Medulla oblongata (tissue), 1 donor: ENCODE results near the gene ARHGAP15.

ENCODE experiments used
- DNase-seq: peaks from one replicate; pipeline ENCODE4 v3.0.0-alpha.2; 2015; ENCODE audit errors: extremely low spot score

Gene ARHGAP15

DNA sequence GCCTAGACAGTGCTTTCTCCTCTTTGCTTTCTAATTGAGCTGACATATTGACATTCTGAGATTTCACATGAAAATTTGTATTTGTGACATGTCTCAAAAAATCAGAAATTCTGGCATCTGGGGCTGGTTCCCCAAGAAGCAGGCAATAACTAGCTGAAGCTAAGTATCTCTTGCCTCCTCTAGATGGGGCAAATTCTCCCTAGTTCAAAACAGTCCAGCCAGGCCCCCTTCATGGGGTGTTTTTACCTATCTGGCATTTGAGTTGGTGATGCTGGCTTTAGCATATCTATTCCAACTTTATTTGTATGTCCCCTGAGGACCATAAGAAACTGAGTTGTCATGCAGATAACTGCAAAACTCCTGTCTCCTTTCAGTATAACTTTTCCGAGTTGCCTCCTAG is 39.9 kb downstream of the ARHGAP15 start:
- no peak for DNase-seq

DNA sequence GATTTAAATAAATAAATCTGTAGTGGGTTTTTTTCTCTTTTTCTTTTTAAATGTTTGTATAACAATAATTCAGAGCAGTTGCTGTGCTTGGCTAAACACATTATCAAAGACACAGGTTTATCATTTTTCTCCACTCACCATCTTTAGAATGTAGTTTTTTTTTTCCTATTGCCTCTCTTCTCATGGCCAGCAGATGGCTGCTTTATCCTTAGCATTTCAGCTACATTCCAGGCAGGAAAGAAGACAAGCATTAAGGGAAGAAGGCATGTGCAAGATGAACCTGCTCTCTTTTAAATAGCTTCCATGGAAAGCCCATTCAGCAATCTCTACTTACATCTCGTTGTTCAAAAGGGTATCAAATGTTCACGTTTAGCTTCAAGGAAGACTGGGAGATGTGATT is 42.6 kb downstream of the ARHGAP15 start:
- no peak for DNase-seq

DNA sequence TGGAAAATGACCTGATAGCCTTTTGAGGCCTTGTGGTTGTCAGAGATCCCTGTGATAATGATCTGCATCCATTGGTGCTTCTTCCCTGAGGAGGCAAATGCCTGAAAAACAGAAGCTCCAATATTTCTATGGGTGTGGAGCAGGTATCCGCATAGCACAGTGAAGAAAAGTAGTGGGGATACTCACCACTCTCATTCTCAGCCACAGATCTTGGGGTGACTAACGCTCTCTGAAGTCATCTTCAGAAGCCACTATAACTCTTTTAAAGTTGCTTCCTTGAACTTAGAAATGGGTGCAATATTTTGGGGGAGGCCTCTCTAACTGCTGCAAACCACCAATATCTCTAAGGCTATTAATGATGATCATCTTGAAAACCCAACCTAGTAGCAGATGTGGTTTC is 46.2 kb downstream of the ARHGAP15 start:
- DNase-seq: no peak

DNA sequence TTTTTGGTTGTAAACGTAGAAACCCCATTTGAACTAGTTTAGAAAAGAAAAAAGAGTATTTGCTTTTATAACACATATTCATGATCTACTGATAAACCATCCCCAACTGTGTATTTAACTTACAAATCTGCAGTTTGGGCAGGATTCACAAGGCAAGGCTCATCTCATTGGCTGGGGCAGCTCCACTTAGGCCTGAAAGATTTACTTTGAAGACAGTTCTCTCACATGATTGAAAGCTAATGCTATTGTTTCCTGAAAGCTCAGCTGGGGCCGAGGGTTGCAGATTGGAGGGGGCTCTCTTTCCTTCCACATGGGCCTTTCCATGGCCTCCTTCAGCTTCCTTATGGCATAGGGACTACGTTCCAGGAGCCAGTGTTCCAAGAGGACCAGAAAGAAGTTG is 47.4 kb downstream of the ARHGAP15 start:
- DNase-seq: no peak

DNA sequence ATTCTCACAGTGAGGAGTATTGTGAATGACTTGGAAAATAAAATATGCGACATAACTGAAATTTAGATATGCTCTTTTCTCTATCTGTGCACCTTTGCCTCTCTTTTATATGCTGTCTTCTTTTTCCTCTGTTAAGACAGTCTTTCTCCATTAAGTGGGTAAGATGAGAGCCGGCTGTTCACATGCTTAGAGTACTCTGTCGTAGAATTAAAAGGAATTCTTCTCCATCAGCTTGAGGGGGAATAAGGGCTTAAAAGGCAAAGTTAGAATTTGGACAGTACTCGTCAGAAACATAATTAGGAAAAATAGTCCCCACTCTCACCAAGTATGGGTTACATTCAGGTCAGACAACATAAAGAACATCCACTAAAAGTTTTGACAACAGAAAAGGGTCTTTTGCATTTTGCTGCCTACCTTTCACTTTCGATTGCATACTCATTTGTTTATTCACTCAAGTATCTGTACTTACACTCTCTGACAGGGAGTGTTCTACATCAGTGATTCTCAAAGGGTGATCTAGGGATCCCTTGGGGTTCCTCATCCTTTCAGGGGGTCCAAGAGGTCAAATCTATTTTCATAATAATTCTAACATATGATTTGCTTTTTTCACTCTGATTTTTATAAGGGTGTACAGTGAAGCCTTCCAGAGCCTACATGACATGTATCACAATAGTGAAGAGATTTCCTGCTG is 48.0 kb downstream of the ARHGAP15 start:
- no peak for DNase-seq

DNA sequence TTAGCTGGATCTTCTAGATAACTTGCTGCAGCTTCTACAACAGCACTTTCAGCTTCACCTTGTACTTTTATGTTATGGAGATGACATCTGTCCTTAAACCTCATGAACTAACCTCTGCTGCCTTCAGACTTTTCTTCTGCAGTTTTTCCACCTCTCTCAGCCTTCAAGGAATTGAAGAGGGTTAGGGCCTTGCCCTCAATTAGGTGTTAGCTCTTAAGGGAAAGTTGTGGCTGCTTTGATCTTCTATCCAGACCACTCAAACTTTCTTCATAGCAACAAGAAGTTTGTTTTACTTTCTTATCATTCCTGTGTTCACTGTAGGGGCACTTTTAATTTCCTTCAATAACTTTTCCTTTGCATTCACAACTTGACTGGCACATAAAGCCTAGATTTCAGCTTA is 52.3 kb downstream of the ARHGAP15 start:
- no peak for DNase-seq

DNA sequence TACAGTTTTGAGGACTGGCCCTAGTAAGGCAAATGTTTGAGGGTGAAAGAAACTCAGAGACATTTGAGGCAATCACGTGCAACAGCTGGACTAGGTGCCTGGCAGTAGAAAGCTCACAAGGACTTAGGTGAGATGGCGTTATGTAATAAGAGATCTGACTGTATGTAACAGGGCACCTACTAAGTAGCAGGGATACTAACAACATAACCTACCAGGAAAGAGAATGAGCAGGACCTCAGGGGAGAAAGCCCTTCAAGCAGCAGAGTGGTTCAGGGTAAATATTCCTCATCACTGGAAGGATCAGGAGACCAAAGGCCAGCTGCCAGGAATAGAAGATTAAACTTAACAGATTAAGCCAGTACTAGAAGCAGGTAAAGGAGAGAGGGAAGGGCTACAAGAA is 53.4 kb downstream of the ARHGAP15 start:
- no peak for DNase-seq

DNA sequence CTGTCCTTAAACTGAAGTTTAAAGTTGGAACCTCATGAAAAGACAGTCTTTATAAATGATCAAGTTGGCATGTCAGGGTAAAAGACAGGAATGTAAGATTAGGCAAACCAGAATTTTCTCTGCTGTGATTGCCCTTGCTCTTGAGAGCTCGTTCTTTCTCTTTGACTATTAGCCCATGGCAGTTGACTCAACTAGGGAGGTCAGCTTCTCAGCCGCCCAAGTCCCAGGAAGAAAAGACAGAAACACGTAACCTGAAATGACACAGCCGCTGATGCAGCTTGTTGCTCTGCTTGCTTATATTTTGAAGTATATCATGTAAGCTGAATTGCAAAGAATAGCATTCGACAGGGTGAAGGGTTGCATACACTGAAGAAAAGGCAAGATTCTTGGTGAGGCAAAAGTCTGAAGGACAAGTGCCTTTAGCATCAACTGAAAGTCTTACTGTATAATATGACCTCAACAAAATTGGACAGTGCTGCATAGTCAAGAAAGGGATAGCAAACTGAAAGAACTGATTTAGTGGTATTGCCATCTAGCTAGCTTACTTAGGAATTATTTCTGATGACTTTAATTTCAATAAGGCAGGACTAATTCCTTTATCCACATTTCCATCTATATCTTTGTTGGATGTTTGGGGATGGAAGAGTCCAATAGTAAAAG is 54.7 kb downstream of the ARHGAP15 start:
- no peak for DNase-seq

DNA sequence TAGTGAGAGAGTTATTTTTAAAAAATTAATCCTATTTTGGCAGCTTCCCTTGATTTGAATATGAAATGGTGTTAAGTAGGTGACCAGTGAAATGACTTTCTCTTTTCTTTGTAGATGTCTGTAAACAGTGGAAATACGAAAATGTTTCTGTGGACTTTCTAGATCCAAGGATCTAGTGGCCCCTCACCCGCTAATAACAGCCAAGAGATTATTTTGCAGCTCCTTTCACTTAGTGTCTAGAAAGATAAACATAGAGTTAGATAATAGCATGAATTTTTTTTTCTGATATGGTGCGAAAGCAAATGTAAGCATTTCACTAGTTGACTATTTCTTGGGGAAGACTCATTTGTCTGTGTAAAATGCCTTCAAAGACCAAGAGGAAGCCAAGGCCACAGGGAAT is 57.7 kb downstream of the ARHGAP15 start:
- DNase-seq: no peak

DNA sequence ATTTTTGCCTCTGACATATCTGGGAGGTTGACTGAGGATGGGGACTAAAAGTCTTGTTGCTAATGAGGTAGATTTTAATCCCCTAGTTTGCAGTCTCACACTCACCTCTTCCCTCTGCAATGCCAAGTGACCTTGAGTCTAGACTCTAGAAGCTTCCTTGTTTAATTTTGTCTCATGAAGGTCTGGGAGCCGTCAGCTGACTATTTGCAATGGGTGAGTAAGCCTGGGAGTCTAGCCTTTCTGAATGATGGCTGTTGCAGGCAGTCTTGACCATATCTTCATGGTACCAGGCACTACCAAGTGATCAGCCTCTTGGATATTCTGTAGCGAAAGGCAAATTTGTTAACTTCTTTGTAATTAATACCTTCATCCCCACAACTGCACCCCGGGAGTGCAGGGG is 61.2 kb downstream of the ARHGAP15 start:
- DNase-seq: no peak

DNA sequence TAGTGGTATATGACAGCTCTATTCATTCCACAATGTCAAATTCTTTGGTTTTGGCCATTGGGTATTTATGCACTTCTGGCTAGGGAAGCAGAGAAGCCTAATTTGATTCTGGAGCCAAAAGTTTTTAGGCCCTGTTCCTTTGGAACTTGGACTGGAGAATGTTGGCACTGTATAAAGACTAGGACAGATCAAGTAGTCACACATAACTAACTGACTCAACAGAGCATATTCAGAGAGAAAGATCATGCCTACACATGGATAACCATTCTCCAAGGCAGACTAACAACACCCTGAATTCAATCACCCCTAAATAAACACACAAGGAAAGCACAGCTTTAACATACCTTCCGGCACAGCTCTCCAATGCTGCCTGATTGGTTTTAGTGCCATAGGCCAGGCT is 62.9 kb downstream of the ARHGAP15 start:
- peak; percentile 16 for DNase-seq

DNA sequence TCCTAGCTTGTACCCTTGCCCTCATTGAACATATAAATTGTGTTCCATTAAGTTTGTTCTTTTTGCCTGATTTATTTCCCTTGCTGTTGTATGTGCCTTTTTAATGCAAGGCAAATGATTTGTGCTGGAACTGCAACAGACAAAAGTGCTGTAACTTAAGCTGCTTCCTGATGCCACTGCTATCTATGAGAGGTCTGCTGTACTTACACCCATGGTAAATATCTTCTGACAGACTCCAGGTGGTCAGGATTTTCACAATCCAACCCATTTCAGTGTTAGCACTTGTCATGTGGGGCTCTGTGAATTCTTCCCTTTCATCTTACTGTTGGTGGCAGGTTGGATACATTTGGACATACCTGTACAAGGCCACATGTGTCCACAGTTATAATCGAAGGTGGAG is 63.5 kb downstream of the ARHGAP15 start:
- DNase-seq: no peak

DNA sequence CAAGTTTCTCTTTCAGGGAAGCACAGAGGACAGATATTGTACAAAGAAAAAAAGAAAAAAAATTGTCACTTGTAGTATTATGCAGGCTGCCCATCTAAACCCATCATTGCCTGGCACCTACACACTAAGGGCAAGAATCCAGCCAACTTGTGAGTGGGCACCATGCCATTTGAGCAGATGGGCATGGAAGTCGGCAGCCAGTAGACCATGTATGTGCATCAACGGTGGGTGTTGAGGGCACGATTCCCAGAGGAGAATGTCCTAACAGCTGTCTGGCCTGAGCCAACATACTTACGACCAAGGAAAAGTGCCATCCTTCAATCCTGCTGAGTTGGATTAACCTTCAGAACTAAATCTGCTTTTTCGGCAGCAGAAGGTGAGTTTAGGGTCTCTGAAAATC is 63.9 kb downstream of the ARHGAP15 start:
- DNase-seq: no peak

DNA sequence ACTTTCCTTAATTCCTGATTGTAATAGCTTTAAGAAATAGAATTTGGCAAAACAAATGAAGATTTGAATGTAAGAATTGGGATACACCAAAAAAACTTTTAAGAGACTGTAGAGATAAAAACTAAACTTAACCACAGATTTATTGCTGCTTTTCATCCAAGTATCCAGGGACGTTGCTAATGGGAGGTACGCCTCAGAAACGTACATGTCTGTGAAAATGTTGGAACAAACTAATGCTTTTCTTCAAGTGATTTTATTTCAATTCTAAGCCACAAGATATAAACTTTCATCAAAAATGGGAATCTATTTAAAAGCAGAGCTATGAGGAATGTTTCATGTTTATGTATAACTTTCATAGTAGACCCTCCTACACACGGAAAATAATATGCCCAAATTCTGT is 66.3 kb downstream of the ARHGAP15 start:
- DNase-seq: no peak

DNA sequence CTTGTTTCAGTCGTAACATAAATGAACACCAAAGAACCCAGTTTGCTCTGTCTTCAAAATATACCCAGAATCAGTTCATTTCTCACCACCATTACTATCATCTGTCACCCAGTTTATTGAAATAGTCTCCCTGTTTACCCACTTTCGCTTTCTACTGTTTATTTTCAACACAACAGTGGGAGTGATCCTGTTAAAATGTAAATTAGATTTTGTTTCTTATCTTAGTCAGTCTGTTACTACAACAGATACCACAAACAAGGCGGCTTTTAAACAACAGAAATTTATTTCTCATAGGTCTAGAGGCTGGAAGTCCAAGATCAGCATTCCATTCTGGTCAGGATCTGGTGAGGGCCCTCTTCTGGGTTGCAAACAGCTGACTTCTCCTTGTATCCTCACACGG is 74.8 kb downstream of the ARHGAP15 start:
- DNase-seq: no peak

DNA sequence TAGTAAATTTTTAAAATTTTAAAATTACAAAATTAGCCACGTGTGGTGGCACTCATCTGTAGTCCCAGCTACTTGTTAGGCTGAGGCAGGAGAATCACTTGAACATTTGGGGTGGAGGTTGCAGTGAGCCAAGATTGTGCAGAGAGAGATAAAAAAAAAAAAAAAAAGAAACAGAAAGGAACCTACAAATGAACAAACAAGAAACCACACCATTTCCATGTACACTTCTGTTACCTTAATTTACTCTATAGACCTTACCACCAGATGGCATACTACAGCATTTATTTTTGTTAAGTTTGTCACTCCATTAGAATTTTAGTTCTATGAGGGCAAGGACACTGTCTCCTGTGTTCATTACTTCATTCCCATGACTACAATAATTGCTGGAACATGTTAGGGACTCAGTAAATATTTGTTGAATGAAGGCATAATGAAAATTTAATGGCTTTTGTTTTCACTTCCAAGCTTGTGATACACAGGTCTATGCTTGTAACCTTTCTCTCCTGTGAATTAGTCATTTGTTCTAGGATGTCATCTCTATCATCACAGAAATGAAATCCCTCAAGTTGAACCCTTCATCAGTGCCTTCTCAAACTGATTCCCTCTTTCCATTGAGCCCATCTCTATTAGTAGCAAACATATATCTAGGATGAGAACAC is 76.0 kb downstream of the ARHGAP15 start:
- peak; percentile 6 for DNase-seq

DNA sequence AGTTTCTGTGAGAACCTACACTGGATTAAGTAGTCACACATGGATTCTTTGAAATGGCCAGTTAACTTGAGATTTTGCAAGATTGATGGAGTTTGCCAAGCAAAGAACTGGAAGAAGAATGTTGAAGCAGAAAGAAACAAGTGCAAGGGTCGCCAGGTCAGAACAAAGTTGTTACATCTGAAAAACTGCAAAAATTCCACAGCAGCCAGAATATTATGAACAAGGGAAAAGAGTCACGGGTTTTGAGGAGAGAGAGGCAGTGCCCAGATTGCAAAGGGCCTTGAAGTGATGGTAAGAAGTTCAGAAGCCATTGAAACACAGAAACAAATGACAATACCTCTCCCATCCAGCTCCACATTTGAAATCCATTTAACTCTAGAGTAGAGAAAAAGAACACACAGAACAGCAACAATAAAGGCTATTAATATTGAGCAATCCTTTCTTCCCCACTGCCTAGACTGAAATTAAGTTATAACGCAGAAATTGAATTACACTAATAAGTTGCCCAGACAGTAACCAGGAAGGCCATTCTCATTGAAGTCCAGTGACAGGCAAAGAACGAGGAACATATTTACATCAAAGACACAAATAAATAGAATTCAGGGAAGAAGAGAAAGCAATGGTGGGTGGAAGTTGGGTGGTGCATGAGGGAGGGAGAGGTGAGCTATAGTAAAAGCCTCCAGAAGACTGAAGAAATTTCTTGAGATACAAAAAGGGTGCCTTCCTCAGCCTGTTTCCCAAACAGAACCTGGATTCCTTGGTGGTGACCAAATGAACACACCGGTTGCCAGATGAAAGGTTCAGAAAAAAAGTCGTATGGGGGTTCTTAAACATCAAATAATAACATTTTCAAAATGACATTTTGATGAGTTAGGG is 80.6 kb downstream of the ARHGAP15 start:
- peak; percentile 6 for DNase-seq

DNA sequence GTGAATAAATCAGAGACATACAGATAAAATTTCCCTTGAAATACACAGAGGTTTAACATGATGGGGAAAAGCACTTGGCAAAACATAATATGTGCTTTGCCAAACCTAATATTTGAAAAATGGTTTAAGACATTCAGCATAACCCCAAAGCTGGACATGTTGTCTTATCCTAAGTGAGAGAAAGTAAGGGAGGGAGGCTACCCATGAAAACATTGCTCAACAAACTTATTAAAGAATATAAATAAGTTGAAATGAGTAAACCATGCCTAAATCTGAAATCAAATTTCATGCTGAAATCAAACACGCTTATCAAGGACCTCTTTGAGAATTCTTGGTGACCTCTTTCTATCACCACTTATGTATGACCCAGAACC is 81.2 kb downstream of the ARHGAP15 start:
- DNase-seq: no peak

DNA sequence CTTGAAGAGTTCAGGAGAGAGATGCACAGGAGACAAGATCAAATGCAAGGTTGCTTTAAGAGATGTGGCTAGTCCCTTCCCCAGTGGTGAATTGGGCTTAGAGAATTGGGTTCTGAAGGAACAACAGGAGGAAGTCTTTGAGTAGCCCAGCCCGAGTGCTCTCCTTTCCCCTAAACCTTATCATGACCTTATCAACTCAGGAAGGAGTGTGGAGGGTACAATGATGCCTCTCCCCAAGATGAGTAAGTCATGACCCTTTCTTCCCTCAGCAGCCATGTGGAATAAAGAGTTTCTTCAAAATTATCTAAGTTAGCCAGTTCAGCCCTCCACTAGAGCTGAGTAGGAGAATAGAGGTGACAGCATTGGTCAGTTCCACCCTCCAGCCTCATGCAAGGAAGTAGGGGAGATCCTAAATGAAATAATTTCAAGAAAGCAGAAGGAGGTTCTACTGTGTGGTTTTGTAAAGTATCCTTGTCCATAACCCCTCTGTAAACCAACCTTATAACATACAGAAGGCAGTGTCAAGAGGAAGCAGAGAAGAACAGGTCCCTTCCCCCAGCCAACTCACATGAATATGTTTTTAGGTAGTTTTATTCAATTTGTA is 88.4 kb downstream of the ARHGAP15 start:
- no peak for DNase-seq

DNA sequence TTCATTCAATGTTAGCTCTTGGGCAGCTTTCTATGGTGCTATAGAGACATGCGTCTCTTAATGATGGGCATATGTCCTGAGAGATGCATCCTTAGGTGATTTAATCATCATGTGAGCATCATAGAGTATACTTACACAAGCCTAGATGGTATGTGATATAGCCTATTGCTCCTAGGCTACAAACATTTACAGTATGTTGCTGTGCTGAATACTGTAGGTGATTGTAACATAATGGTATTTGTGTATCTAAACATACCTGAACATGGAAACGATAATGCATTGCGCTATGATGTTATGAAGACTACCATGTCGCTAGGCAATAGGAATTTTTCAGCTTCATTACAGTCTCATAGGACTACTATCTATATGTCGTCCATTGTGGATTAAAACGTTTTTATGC is 89.4 kb downstream of the ARHGAP15 start:
- DNase-seq: no peak

DNA sequence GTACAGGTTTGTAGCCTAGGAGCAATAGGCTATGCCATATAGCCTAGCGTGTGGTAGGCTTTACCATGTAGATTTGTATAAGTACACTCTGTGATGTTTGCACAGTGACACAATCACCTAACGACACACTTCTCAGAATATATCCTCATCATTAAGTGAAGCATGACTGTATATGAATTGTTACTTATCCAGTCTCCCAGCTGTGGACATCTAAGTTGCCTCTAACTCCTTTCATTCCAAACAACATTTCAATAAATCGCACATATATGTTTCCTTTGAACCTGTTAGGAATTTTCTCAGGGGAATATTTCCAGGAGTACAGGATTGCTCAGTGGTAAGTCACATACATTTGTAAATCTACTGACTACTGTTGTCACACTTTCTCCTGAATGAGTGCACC is 90.0 kb downstream of the ARHGAP15 start:
- DNase-seq: no peak

DNA sequence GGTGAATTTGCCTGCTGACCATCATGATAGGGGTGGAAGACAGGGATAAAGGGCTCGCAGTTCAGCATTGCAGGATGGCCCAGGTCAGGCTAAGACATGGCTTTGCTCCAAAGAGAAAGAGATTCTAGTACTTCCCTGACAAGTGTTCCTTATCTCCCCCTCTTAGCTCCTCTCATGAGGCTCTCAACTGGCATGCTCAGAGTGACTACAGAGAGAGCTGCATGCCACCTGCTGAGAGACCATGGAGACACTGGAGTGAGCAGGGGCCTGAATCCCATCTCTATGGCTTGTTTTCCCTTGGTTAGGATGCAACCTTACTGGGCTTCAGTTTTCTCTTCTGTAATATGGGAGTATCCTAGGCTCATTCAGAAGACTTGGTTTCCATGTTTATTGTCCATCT is 94.3 kb downstream of the ARHGAP15 start:
- DNase-seq: no peak
